Chondrocyte (in vitro differentiated cells): Measurements from ENCODE around the gene PTEN. TPM values are rescaled to one million over a fixed set of nuclear protein-coding genes. Genes with fewer than 3 reads are reported as not detected.

ENCODE experiments used
- DNase-seq: peaks from one replicate; pipeline ENCODE4 v3.0.0; 2021; ENCODE audit warnings: mixed read lengths, low spot score
- H3K27ac Mint-ChIP-seq: one replicate; pipeline ENCODE4 v1.8.0; 2021; ENCODE audit warnings: mild to moderate bottlenecking, moderate library complexity, mixed read lengths; ENCODE audit not compliant: unreplicated experiment
- H3K27me3 Mint-ChIP-seq: 2 replicates; pipeline ENCODE4 v1.8.0; 2021; ENCODE audit warnings: low read depth, mixed read lengths
- H3K36me3 Mint-ChIP-seq: 2 replicates; pipeline ENCODE4 v1.8.0; 2021; ENCODE audit warnings: low read depth, mixed read lengths
- H3K4me1 Mint-ChIP-seq: 2 replicates; pipeline ENCODE4 v1.8.0; 2021; ENCODE audit warnings: low read depth, mild to moderate bottlenecking, mixed read lengths
- H3K4me3 Mint-ChIP-seq: one replicate; pipeline ENCODE4 v1.8.0; 2021; ENCODE audit warnings: mild to moderate bottlenecking, moderate library complexity, mixed read lengths; ENCODE audit not compliant: unreplicated experiment
- H3K9me3 Mint-ChIP-seq: 2 replicates; pipeline ENCODE4 v1.8.0; 2021; ENCODE audit warnings: low read depth, mixed read lengths
- total RNA-seq: library from RNA; stranded (reverse); gene quantifications from 3 replicates; pipeline ENCODE4 v1.2.1, GENCODE V29; 2021
- TF ChIP-seq, protein P1 (sequence below): fragments of 200-600 bp; sonication (generic); IDR thresholded peaks from 2 replicates; pipeline ENCODE4 v1.5.0; 2021; ENCODE audit warnings: antibody characterized with exemption, mild to moderate bottlenecking, moderate library complexity

The PTEN gene
- total RNA-seq, 1 donor from 2014 or later = 85.4 TPM

DNA sequence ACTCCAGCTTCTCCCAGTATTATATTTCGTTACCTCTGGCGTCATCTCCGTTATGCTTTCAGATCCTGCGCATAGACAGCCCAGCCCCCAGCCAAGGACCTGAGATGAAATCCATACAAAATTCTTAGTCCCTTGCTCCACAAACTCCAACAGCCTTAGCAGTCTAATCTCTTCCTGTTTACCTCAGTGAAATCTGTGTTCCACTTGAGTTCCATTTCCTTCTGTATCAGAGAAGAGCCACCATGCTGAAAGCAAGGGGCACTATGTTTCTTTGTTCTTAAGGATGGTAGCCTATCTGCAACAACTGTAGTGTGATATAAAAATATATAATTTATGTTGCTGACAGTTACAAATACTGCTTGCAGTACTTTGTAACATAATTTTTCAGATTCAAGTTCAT, 59.8 kb downstream of the PTEN start:
- no peaks in the 10 kb centered on the region for H3K9me3 Mint-ChIP-seq
- TF ChIP-seq, protein P1, sequence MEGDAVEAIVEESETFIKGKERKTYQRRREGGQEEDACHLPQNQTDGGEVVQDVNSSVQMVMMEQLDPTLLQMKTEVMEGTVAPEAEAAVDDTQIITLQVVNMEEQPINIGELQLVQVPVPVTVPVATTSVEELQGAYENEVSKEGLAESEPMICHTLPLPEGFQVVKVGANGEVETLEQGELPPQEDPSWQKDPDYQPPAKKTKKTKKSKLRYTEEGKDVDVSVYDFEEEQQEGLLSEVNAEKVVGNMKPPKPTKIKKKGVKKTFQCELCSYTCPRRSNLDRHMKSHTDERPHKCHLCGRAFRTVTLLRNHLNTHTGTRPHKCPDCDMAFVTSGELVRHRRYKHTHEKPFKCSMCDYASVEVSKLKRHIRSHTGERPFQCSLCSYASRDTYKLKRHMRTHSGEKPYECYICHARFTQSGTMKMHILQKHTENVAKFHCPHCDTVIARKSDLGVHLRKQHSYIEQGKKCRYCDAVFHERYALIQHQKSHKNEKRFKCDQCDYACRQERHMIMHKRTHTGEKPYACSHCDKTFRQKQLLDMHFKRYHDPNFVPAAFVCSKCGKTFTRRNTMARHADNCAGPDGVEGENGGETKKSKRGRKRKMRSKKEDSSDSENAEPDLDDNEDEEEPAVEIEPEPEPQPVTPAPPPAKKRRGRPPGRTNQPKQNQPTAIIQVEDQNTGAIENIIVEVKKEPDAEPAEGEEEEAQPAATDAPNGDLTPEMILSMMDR = no peak
- no peak overlapping the region for H3K4me3 Mint-ChIP-seq
- H3K27me3 Mint-ChIP-seq = no peaks in the 10 kb centered on the region
- H3K27ac Mint-ChIP-seq = no peak overlapping the region
- DNase-seq = no peak
- peaks cover 4% of the 10 kb centered on the region for H3K36me3 Mint-ChIP-seq
- H3K4me1 Mint-ChIP-seq = peaks cover 70% of the 10 kb centered on the region

DNA sequence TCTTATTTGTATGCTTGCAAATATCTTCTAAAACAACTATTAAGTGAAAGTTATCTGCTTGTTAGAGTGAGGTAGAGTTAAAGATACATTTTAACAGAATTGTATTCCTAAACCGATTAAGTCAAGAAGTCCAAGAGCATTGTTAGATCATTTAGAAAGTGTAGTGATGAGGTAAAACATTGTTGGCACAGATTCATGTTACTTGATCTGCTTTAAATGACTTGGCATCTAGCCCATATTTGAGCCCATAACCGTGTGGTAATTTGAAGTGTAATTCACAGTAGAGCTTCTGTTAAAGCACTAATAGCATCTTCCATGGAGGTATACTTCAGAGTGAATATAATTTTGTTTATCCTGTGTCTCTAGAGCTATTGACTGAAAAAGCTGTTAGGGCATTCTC, 62.1 kb downstream of the PTEN start:
- H3K4me3 Mint-ChIP-seq = no peak overlapping the region
- peaks cover 4% of the 10 kb centered on the region for H3K36me3 Mint-ChIP-seq
- H3K9me3 Mint-ChIP-seq = no peaks in the 10 kb centered on the region
- no peak for DNase-seq
- peaks cover 82% of the 10 kb centered on the region for H3K4me1 Mint-ChIP-seq
- no peak overlapping the region for H3K27ac Mint-ChIP-seq
- no peaks in the 10 kb centered on the region for H3K27me3 Mint-ChIP-seq
- TF ChIP-seq, protein P1 = no peak

DNA sequence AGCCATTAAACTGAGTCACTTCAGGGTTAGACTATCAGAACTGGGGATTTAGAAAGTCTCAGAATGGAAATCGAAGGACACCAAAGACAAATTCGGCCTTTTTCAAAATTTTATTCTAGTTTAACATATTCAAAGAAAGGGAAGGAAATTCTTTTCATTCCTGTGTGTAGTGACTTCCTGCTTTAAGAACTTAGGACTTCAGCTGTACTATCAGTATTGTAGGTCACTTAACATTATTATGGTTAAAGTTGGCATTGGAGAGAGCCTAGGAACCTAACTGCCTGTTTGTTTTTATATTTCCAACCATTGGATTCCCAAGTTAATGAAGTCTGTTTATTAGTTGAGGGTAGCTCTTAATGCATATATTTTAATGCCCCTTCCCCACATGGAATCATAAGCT, 63.7 kb downstream of the PTEN start:
- Mint-ChIP-seq H3K4me1 (peaks cover 91% of the 10 kb centered on the region), H3K27me3 (no peaks in the 10 kb centered on the region), H3K4me3 (no peak overlapping the region), H3K27ac (peak overlapping the region; percentile 64), H3K36me3 (peaks cover 4% of the 10 kb centered on the region), H3K9me3 (no peaks in the 10 kb centered on the region)
- DNase-seq = no peak
- TF ChIP-seq, protein P1 = no peak

DNA sequence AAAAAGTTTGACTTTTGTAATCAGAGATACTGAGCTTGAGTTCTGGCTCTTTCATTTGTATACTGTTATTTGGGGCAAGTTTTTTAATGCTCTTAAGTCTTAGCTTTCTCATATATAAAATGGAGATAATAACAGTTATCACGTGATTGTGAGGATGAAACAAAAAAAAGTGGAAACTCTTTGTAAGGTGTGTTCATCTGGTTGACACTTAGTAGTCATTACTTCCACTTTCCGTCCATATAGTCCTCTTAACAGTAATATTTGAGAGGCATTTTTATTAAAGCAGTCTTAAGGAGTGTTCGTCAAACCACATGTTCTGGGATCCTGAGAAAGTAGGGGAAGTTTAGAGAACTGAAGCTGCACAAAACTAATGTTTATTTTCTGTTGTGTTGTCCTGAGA, 65.6 kb downstream of the PTEN start:
- DNase-seq = no peak
- Mint-ChIP-seq H3K36me3 (peaks cover 9% of the 10 kb centered on the region), H3K9me3 (no peaks in the 10 kb centered on the region), H3K27me3 (no peaks in the 10 kb centered on the region), H3K27ac (no peak overlapping the region), H3K4me3 (no peak overlapping the region), H3K4me1 (peaks cover 81% of the 10 kb centered on the region)
- TF ChIP-seq, protein P1 = no peak

DNA sequence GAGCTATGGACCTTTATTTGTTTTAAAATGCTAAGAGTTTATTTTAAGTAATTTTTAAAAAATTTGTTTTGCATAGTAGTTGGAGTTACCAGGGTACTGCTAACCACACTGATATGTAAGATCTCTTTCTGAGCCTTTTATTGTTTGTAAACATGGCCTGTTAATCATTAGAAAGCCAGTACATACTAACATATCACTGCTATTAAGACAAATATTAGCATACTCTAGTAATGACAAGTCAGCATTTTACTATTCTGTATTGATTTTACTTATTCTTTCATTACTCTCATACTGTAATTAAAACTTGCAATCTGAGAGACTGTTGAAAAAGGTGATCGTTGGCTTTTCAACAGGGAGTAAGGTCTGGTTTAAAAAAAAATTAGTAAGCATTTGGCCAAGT, 66.7 kb downstream of the PTEN start:
- H3K4me1 Mint-ChIP-seq = peaks cover 71% of the 10 kb centered on the region
- no peak overlapping the region for H3K4me3 Mint-ChIP-seq

More for the DNA sequence above, 66.7 kb downstream of the PTEN start:
- Mint-ChIP-seq H3K27me3 (no peaks in the 10 kb centered on the region), H3K27ac (no peak overlapping the region), H3K9me3 (no peaks in the 10 kb centered on the region), H3K36me3 (peaks cover 8% of the 10 kb centered on the region)
- TF ChIP-seq, protein P1 = no peak
- DNase-seq = no peak
